ENCODE results near the gene XCR1. TPM values are rescaled to one million over a fixed set of nuclear protein-coding genes. Genes with fewer than 3 reads are reported as not detected.

Gene XCR1
- total and polyA plus RNA-seq, 9 of the 15 experiments (the other 6 are each of a cell fraction or from before 2014, with no cell fraction given): not detected

DNA sequence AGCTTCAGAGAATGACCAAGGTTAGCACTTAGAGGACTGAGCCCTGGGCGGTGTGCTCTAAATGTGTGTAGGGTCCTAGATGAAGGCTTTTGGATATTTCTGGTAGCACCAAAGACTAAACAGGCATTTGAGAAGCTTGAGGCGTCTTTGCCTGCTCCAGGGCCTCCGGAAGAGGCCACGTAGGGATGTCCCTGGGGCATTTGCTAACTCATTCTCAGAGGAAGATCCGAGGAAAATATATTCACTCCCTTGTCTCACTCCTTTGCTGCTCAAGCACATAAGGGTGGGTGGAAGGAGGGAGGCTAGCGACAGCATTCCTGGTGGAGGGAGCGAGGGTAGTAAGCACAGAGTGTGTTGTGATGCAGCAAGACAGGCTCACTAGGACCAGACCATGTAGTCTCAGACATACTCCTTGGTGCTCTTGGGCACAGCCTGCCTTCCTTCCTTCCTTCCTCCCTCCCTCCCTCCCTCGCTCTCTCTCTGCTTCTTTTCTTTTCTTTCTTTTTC, 38.5 kb upstream of the XCR1 start:
- Histone ChIP-seq H3K79me2 (ENCODE audit: control insufficient read depth, insufficient read depth, low read length) (no peaks in the 10 kb centered on the region), H3K27me3 (ENCODE audit: control insufficient read depth in 2 of 2, insufficient read depth in 2 of 2, low read length in 2 of 2) (peaks cover 20 to 30% of the 10 kb centered on the region in 2 experiments; a peak in 4 of 5 replicates), H3K9me3 (replicated peaks; ENCODE audit: control insufficient read depth, insufficient read depth, low read depth, low read length) (no peaks in the 10 kb centered on the region; the same call in 1 of the 2 replicates), H3K36me3 (ENCODE audit: control insufficient read depth, insufficient read depth, low read length) (no peaks in the 10 kb centered on the region), H2AFZ (ENCODE audit: low read depth, low read length) (no peak overlapping the region), H3K4me1 (replicated peaks in 1 of 2; ENCODE audit: control insufficient read depth in 2 of 2, insufficient read depth in 2 of 2, low read length in 2 of 2) (no peaks in the 10 kb centered on the region), H4K20me1 (replicated peaks; ENCODE audit: control insufficient read depth, insufficient read depth, low read length) (no peaks in the 10 kb centered on the region), H3K4me3 (no peak overlapping the region), H3K4me2 (ENCODE audit: insufficient read depth, low read length) (no peak overlapping the region), H3K9ac (ENCODE audit: insufficient read depth in 1 of 2, low read depth in 2 of 2, low read length in 2 of 2) (no peak overlapping the region), H3K27ac (ENCODE audit: extremely low read depth, low read depth, low read length) (no peak overlapping the region), H3K9me1 (ENCODE audit: control insufficient read depth, insufficient read depth, low read length) (no peaks in the 10 kb centered on the region)
- WGBS (ENCODE audit: insufficient coverage, low coverage, missing lambda C conversion rate): 0% methylated on average over 7 of the region's 8 CpGs
- ATAC-seq (peak; percentile 41; the same call in 2 of the 3 replicates), FAIRE-seq (no peak), DNase-seq (ENCODE audit: extremely low read depth in 1 of 4, low spot score in 3 of 4) (no peak)
- intact Hi-C loops (cut with micrococcal nuclease) (no loop called here), in situ Hi-C loops (cut with MboI) (no loop called here)
- BruUV-seq (replicated peaks): no TSS peak
- POLR2A ChIA-PET: interaction anchor here (0.6 kb wide), 1 partner anchor 16 kb away, joined by 3 read pairs; no protein-coding TSS in a partner anchor
- TF ChIP-seq ZNF274 (IDR thresholded peaks at IDR 0.05; ENCODE audit: borderline replicate concordance, low read depth, low read length) (no peak), RAD21 (CRISPR knock-in tag; conservative IDR thresholded peaks at IDR 0.05 in 1 of 2, IDR thresholded peaks at IDR 0.05 in 1 of 2) (no peak), RFX1 (IDR thresholded peaks at IDR 0.05) (no peak)
- TF ChIP-seq, protein P1, sequence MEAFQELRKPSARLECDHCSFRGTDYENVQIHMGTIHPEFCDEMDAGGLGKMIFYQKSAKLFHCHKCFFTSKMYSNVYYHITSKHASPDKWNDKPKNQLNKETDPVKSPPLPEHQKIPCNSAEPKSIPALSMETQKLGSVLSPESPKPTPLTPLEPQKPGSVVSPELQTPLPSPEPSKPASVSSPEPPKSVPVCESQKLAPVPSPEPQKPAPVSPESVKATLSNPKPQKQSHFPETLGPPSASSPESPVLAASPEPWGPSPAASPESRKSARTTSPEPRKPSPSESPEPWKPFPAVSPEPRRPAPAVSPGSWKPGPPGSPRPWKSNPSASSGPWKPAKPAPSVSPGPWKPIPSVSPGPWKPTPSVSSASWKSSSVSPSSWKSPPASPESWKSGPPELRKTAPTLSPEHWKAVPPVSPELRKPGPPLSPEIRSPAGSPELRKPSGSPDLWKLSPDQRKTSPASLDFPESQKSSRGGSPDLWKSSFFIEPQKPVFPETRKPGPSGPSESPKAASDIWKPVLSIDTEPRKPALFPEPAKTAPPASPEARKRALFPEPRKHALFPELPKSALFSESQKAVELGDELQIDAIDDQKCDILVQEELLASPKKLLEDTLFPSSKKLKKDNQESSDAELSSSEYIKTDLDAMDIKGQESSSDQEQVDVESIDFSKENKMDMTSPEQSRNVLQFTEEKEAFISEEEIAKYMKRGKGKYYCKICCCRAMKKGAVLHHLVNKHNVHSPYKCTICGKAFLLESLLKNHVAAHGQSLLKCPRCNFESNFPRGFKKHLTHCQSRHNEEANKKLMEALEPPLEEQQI (IDR thresholded peaks at IDR 0.05): no peak
- TF ChIP-seq, protein P2, sequence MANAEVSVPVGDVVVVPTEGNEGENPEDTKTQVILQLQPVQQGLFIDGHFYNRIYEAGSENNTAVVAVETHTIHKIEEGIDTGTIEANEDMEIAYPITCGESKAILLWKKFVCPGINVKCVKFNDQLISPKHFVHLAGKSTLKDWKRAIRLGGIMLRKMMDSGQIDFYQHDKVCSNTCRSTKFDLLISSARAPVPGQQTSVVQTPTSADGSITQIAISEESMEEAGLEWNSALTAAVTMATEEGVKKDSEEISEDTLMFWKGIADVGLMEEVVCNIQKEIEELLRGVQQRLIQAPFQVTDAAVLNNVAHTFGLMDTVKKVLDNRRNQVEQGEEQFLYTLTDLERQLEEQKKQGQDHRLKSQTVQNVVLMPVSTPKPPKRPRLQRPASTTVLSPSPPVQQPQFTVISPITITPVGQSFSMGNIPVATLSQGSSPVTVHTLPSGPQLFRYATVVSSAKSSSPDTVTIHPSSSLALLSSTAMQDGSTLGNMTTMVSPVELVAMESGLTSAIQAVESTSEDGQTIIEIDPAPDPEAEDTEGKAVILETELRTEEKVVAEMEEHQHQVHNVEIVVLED (CRISPR knock-in tag; IDR thresholded peaks at IDR 0.05): no peak
- CTCF ChIA-PET (ENCODE audit: low intra/inter-chr PET ratio): no interaction called here

Data from K562 (cell line).